Ovary (tissue), 9 donors: ENCODE measurements around the gene AQP4. TPM values are rescaled to one million over a fixed set of nuclear protein-coding genes. Genes with fewer than 3 reads are reported as not detected.

Experiments used
- DNase-seq, 5 donors: peaks; one replicate each; pipeline ENCODE4 v3.0.0-alpha.2; 2019 to 2020
- H3K27ac ChIP-seq, 2 donors: fragments of 200-600 bp; one replicate each; pipeline versions ENCODE4 v1.5.1 to v1.8.0; 2019 to 2022
- H3K27me3 ChIP-seq: fragments of 200-600 bp; one replicate; pipeline ENCODE4 v1.8.0; 2022
- H3K36me3 ChIP-seq: fragments of 200-600 bp; sonication (generic); one replicate; pipeline ENCODE4 v1.5.1; 2019
- H3K4me1 ChIP-seq: one replicate; pipeline ENCODE4 v1.8.1; 2013; ENCODE audit warnings: mild to moderate bottlenecking, moderate library complexity; ENCODE audit not compliant: insufficient read depth
- H3K4me3 ChIP-seq: fragments of 200-600 bp; sonication (generic); one replicate; pipeline ENCODE4 v1.5.1; 2017
- H3K9me3 ChIP-seq, 2 donors: fragments of 200-600 bp in 1 of 2; sonication (generic) in 1 of 2; one replicate each; pipeline versions ENCODE4 v1.5.1 to v1.8.1; 2013 to 2019; ENCODE audit warnings: mild to moderate bottlenecking in 1 of 2, moderate library complexity in 1 of 2
- CTCF ChIP-seq, 3 donors: fragments of 450-650 bp in 2 of 3; fragments of 200-600 bp in 1 of 3; IDR thresholded peaks; one replicate each; pipeline versions ENCODE4 v1.5.1 to v1.8.0; 2016 to 2022; ENCODE audit warnings: antibody characterized with exemption in 3 of 3, mild to moderate bottlenecking in 1 of 3
- EP300 ChIP-seq: sonication (generic); formaldehyde crosslinking; IDR thresholded peaks from one replicate; pipeline ENCODE4 v1.6.1; 2017; ENCODE audit warnings: antibody characterized with exemption
- POLR2A ChIP-seq: fragments of 450-650 bp; IDR thresholded peaks from one replicate; pipeline ENCODE4 v1.6.1; 2017; ENCODE audit warnings: antibody characterized with exemption, mild to moderate bottlenecking, moderate library complexity
- WGBS, 3 donors: extraction: QIAGEN DNeasy Blood & Tissue Kit in 1 of 3; methylation state at CpG; one replicate each; pipeline versions ENCODE4 v1.1.5 to v1.1.7; 2013 to 2017; 5-methylcytosine and 5-hydroxymethylcytosine counted together
- intact Hi-C, 4 donors: fragments of 100-400 bp; cut with DNase I; formaldehyde crosslinking; loops; one replicate each; pipeline versions ENCODE4 v1.11.0 to v1.15.1; 2022 to 2023
- polyA plus RNA-seq, 2 donors: library from polyadenylated mRNA; stranded (reverse); fragments of 200-250 nt in 1 of 2; fragments of 350-450 nt in 1 of 2; fragmentation: Illumina TruSeq in 1 of 2; extraction: RNeasy Lipid Tissue Mini Kit (QIAGEN cat#74804) in 1 of 2; gene quantifications; one replicate each; pipeline ENCODE4 v1.2.3, GENCODE V29; 2013 to 2014
- total RNA-seq, 7 donors: library from RNA; depleted of rRNA in 2 of 7; stranded (reverse); fragments of >200 nt in 2 of 7; fragmentation: NEBNext Ultra II Directional in 3 of 7; extraction: Animal tissue kit (Norgen Biotek cat#: 25700) in 3 of 7; gene quantifications; one replicate each; pipeline versions ENCODE4 v1.1.0 to v1.2.4, GENCODE V29; 2016 to 2023
- donor health status: DM: no; HTN: no; CAD: no; lungs with moderate emphysema.
- donor health status: DM: no; HTN: no; CAD: no.
- donor health status: Bipolar disorder and iron deficiency.
- donor health status: DM: yes; HTN: yes; CAD: no.
- donor health status: DM: no; HTN: no; CAD: no.
- donor health status: DM: yes; HTN: yes; CAD: no.

Gene AQP4
- total and polyA plus RNA-seq, 9 donors, result 0.34 to 27.1 (median 3.5) TPM

- Histone ChIP-seq H3K27me3 (no peaks in the 10 kb centered on the region), H3K9me3 (no peaks in the 10 kb centered on the region), H3K4me1 (no peaks in the 10 kb centered on the region), H3K4me3 (no peak overlapping the region), H3K36me3 (no peaks in the 10 kb centered on the region), H3K27ac (no peak overlapping the region)
- intact Hi-C loops, result loop anchor here in 1 of 4 donors (10.0 kb wide), 1 partner anchor 150 kb away; no protein-coding TSS in a partner anchor
- TF ChIP-seq CTCF (IDR thresholded peaks at IDR 0.05), result no peak
- no peak for TF ChIP-seq EP300
- no peak for TF ChIP-seq POLR2A
- WGBS, 3 donors, result 49 to 57% (median 51%) methylated on average over 1 of the region's 1 CpG
- DNase-seq, result no peak
Measured at GRCh38 chr18:26804519-26804918, 61.0 kb downstream of the AQP4 start.

GRCh38 chr18:26803643-26804042 lies 61.9 kb downstream of the AQP4 start:
- no peak overlapping the region for H3K4me3 ChIP-seq
- TF ChIP-seq POLR2A (no peak), CTCF (IDR thresholded peaks at IDR 0.05) (no peak), EP300 (no peak)
- no peaks in the 10 kb centered on the region for H3K27me3 ChIP-seq
- intact Hi-C loops, result loop anchor here in 1 of 4 donors (10.0 kb wide), 1 partner anchor 151 kb away; no protein-coding TSS in a partner anchor
- H3K27ac ChIP-seq, result no peak overlapping the region
- no peak for DNase-seq
- H3K9me3 ChIP-seq, result no peaks in the 10 kb centered on the region
- H3K36me3 ChIP-seq, result no peaks in the 10 kb centered on the region
- no peaks in the 10 kb centered on the region for H3K4me1 ChIP-seq

GRCh38 chr18:26802330-26803200 lies 62.9 kb downstream of the AQP4 start:
- WGBS, 3 donors, result 60 to 68% (median 68%) methylated on average over 4 of the region's 4 CpGs
- no peak for DNase-seq
- H3K4me1 ChIP-seq, result no peaks in the 10 kb centered on the region
- no peak overlapping the region for H3K27ac ChIP-seq
- TF ChIP-seq EP300 (no peak), CTCF (IDR thresholded peaks at IDR 0.05) (no peak), POLR2A (no peak)
- no peaks in the 10 kb centered on the region for H3K36me3 ChIP-seq
- no peaks in the 10 kb centered on the region for H3K27me3 ChIP-seq
- no peak overlapping the region for H3K4me3 ChIP-seq
- H3K9me3 ChIP-seq, result no peaks in the 10 kb centered on the region
- intact Hi-C loops, result loop anchor here in 1 of 4 donors (10.0 kb wide), 1 partner anchor 152 kb away; no protein-coding TSS in a partner anchor
